ENCODE data around the gene ASNS.
"Not testable (repeated sequence)": the region's sequence is repeated elsewhere in the genome, so short reads cannot be mapped to it uniquely, and the experiment has no call there.

Gene ASNS, protein sequence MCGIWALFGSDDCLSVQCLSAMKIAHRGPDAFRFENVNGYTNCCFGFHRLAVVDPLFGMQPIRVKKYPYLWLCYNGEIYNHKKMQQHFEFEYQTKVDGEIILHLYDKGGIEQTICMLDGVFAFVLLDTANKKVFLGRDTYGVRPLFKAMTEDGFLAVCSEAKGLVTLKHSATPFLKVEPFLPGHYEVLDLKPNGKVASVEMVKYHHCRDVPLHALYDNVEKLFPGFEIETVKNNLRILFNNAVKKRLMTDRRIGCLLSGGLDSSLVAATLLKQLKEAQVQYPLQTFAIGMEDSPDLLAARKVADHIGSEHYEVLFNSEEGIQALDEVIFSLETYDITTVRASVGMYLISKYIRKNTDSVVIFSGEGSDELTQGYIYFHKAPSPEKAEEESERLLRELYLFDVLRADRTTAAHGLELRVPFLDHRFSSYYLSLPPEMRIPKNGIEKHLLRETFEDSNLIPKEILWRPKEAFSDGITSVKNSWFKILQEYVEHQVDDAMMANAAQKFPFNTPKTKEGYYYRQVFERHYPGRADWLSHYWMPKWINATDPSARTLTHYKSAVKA

DNA sequence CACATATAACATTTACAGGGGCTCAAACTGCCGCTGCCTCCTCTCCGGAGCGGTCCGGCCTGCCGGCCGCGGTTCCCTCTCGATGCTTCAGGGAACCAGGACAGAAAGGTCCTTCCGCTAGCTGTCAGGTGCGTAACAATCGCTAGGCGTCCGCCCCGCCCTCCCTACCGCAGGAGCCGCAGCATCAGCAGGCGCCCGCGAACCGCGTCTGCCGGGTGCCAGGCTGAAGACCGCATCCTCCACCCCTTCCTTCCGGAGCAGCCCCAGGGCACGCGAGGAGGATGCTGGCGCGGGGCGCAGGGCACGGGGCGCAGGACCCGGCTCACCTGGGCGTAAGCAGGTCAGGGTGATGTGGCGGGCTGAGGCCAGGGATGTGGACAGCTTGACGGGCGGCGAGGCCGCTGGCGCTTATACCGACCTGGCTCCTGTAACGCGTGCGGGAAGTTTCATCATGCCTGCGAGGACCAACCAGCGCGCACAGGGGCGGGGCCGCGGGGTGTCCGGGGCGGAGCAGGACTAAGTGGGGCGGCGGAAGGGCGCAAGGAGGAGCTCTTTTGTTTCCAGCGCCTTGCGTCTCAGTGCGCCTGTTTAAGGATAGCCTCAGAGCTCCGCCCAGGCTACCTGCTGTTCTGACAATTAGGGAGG, at the start of gene ASNS:
TSS of gene ASNS (minus strand) at position 384 of the 645 bp plus-strand sequence. CDS start 3,252 bp downstream, outside the sequence.
- peak; percentile 93 for DNase-seq

DNA sequence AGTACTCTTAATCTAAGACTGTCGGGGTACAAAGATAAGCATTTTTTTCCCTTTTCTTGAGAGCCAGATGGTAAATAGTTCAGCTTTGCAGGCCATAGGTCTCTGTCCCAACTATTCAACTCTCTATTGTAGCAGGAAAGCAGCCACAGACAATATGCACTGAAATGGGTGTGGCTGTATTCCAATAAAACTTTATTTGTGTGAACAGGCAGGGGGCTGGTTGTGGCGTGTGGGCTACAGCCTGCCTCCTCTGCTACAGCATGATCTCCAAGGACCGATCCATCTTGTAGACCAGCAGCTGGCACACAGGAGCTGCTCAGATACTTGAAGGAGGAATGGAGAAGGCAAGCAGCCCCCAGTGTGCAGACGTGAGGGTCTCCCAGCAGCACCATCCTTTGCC, 49.0 kb upstream of the ASNS start:
- not testable (repeated sequence) for DNase-seq

DNA sequence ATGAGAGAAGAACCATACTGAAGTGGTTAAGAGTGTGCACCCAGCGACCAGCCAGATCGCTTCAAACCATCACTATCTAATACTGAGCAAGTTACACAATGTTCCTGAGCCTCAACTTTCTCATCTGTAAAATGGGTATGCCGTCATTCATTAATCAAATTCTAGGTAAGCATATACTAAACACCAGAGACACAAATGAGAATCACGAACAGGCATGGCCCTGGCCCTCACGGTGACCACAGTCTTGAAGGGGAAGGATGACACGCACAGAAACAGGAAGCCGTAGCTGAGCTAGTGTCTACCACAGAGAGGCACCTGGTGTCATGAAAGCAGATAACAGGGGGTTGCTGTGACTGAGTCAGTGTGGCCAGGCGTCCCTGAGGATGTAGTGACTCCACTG, 43.1 kb upstream of the ASNS start:
- DNase-seq = not testable (repeated sequence)

DNA sequence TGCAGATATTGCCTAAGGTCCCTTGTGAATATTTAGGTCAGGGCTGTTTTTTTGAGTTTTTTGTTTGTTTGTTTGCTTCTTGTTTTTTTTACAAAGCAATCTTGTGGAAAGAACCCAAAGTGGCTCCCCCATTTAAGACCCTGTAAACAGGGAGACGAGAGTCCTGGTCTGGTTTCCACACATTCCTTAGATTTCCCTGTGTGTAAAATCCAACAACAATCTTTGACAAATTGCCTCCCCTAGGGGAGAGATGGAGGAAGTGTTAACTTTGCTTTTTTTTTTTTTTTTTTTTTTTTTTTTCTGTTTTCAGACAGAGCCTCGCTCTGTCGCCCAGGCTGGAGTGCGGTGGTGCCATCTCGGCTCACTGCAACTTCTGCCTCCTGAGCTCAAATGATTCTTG, 40.1 kb upstream of the ASNS start:
- not testable (repeated sequence) for DNase-seq

DNA sequence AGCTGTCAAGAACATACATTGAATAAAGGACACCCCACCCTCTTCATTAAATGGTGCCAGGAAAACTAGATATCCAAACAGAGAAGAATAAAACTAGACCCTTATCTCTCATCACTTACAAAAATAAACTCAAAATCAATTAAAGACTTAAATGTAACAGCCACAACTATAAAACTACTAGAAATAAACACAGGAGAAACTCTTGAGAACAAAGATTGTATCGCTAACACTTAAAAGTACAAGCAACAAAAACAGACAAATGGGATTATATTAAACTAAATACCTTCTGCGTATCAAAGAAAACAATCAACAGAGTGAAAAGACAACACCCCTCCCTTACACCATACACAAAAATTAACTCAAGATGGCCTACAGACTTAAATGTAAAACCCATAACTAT, 24.7 kb upstream of the ASNS start:
- DNase-seq = not testable (repeated sequence)

DNA sequence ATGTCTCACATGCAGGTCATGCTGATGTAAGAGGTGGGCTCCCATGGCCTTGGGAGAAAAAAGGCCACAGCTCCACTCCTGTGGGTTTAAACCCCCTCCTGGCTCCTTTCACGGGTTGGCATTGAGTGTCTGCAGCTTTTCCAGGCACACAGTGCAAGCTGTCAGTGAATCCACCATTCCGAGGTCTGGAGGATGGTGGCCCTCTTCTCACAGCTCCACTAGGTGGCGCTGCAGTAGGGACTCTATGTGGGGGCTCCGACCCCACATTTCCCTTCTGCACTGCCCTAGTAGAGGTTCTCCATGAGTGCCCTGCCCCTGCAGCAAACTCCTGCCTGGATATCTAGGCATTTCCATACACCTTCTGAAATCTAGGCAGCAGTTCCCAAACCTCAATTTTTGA, 19.5 kb upstream of the ASNS start:
- not testable (repeated sequence) for DNase-seq

DNA sequence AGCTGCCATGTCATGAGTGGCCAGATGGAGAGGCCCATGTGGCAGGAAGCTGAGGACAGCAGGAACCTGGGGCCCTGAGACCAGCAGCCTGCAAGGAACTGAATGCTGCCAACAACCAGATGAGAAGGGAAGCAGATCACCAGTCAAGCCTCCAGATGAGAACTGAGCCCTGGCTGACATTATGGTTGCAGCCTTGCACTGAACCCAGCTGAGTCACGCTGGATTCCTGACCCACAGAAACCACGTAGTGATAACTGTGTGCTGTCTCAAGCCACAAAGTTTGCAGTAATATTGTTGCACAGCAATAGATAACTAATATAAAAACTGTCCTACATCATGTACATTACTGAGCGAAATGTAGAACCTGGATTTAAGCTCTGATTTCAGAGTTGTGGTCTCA, 7.3 kb upstream of the ASNS start:
- DNase-seq = not testable (repeated sequence)

DNA sequence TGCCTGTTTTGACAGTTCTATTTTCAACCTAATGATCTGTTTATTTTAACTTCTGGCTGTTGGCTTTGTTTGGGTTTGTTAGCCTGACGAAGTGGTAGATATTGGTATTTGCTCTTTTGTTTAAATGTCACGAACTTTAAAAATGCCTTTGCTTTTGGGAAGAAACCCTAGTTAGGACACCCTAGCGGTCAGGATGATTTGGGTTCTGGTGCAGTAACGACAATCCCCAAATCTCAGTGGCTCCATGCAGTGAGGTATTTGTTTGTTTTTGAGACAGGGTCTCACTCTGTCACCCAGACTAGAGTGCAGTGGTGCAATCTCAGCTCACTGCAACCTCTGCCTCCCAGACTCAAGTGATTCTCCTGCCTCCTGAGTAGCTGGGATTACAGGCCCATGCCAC, 2.7 kb upstream of the ASNS start:
- not testable (repeated sequence) for DNase-seq

DNA sequence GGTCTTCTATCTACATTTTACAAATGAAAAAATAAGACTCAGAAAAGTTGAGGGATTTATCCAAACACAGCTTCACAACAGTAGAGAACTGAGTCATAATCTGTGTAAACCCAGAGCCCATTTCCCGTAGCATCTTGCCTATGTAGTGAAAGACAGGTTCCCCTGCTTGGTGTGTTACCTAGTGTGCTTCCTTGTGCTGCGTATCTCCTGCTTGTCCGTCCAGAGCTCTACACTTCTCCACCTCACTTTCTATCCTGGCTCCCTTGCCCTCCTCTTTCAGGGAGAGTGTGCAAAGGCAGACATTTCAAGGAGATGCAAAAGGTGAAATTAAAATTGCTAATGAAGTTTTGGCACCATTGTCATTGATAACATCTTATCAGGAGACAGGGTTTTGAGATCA, 1.4 kb upstream of the ASNS start:
- no peak for DNase-seq

DNA sequence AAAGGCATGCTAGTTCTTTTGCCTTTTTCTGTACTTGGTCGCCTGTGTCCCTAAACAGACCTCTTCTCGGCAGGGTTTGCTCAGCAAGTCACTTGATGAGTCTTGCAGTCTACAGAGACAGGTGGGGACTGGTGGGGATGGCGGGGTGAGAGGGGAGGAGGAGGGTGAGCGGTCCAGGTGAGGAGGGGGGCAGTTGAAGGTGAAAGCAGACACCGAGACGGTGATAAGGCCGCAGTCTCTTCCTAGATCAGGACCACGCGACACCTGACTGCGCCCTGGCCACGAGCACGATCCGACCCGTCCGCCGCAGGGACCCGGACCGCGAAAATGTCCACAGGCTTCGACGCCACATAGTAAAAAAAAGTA, 566 bp downstream of the ASNS start:
- DNase-seq = peak; percentile 35

DNA sequence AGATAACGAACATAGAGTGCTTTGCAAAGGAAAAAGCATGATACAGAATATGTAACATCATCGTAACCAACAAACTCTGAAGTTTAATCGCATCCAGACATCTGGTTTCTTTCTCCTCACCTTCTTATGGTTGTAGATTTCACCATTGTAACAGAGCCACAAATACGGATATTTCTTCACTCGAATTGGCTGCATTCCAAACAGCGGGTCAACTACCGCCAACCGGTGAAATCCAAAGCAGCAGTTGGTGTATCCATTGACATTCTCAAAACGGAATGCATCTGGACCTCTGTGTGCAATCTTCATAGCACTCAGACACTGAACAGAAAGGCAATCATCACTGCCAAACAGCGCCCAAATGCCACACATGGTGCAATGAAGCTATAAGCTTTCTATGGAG, 3.4 kb downstream of the ASNS start:
- no peak for DNase-seq

DNA sequence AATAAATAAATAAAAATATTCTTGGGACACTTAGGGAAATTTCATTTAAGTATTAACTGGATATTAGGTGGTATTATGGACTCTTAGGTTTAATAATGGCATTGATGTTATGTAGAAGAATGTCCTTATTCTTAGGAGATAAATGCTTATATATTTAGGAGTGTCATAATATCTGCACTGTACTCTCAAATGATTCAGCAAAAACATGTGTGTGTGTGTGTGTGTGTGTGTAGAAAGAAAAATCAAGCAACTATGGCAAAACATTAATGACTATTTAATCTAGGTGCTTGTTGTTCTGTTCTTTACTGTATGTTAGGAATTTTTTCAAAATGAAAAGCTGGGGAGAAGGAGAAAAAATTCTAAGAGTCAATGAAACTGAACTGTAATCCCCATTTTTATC, 3.9 kb downstream of the ASNS start:
- DNase-seq = no peak

DNA sequence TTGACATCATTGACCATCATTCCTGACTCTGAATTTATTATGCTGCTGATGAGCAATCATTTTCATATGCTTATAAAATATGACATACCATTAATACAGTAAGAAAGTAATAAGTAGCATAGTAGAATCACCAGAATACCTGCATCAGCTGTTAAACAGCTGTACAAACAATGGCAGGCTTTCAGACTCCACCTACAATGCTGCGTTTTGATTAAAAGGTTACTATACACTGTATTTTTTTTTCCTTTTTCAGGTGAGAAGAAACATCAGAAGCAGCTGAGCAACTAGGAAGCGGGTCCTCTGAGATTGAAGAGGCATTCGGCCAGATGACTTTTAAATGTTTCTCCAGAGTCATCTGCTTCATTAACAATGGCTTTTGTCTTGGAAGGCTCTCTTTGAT, 7.1 kb downstream of the ASNS start:
- no peak for DNase-seq

DNA sequence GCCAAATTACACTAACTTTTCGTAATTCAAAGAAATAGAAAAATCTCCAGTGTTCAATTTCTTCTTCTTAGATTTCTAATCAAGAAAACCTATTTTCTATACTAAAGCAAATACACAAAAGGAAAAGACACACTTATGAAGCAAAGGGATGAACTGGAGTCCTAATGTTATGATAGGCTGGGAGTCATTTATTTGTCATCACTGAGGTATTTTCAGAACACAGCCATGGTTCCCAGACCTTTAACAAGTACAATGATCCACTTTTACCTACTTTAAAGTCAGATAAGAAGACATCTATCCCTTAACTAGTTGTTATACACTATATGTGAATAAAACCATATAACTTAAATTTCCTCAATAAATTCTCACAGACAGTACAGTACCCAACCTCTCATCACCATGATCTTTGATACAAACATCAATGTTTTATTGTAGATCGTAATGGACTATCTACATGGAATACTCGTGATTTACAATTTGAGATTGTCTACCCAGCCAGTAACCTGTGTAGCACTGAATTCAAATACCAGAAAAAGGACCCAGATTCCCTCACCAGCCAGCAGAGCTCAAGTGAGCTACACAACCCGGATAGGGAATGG, 12.5 kb downstream of the ASNS start:
- no peak for DNase-seq

DNA sequence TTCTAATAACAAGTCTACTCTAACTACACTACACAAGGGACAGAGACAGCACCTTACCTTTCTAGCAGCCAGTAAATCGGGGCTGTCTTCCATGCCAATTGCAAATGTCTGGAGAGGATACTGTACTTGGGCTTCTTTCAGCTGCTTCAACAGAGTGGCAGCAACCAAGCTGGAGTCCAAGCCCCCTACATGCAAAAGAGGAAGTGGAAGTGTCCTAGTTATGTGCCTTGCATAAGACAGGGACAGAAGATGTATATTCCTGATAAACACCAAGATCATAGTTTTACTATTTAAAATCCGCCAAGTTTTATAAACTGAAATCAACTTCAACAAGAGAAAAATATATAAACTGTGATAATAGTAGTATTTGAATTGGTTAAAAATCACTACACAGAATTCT, 14.0 kb downstream of the ASNS start:
- no peak for DNase-seq

DNA sequence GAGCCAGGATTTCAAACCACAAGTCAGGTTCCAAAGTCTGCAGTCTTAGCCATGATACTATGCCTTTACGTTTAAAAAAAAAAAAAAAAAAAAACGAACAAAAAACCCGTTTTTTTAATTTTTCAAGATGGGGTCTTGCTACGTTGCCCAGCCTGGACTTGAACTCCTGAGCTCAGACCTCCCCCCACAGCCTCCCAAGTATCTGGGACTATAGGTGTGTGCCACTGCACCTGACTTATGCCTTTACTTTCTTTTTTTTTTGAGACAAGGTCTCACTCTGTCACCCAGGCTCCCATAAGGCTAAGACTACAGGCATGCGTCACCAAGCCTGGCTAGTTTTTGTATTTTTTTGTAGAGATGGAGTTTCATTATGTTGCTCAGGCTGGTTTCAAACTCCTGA, 14.7 kb downstream of the ASNS start:
- no peak for DNase-seq

DNA sequence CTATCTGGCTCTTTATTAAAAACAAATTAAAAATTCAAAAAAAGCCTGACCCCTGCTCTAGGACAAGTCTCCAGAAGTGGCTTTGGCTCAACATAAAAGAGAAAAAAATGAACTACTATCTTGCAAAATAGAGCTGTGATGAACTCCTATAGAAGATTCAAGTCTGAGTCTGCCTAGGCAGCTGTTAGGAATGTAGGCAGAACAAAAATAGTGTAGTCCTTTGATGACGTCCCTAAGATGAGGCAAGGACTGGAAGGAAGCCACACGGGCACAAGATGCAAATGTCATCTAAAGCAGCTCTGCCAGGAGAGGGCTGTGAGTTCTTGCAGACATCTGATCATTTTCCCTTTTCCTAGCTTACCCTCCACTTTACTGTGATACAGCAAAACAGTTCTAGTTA, 20.5 kb downstream of the ASNS start:
- no peak for DNase-seq

DNA sequence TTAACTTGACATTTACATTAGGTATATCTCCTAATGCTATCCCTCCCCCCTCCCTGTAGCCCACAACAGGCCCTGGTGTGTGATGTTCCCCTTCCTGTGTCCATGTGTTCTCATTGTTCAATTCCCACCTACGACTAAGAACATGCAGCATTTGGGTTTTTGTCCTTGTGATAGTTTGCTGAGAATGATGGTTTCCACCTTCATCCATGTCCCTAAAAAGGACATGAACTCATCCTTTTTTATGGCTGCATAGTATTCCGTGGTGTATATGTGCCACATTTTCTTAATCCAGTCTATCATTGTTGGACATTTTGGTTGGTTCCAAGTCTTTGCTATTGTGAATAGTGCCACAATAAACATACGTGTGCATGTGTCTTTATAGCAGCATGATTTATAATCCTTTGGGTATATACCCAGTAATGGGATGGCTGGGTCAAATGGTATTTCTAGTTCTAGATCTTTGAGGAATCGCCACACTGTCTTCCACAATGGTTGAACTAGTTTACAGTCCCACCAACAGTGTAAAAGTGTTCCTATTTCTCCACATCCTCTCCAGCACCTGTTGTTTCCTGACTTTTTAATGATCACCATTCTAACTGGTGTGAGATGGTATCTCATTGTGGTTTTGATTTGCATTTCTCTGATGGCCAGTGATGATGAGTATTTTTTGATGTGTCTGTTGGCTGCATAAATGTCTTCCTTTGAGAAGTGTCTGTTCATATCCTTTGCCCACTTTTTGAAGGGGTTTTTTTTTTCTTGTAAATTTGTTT, 21.8 kb downstream of the ASNS start:
- not testable (repeated sequence) for DNase-seq

DNA sequence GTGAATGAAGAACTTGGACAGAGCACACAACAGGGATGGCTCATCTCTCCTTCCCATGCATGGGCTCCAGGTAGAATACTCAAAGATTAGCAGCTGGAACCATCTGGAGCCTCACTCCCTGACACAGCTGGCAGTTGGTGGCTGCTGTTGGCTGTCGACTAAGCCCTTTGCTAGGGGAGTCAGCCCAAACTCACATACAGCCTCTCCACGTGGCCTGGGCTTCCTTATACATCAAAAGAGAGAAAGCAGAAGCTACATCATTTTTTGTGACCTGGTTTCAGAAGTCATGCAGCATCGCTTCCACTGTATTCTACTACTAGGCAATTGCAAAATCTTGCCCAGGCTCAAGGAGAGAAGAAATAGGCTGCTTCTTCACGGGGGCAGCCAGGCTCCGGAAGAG, 24.4 kb downstream of the ASNS start:
- no peak for DNase-seq

DNA sequence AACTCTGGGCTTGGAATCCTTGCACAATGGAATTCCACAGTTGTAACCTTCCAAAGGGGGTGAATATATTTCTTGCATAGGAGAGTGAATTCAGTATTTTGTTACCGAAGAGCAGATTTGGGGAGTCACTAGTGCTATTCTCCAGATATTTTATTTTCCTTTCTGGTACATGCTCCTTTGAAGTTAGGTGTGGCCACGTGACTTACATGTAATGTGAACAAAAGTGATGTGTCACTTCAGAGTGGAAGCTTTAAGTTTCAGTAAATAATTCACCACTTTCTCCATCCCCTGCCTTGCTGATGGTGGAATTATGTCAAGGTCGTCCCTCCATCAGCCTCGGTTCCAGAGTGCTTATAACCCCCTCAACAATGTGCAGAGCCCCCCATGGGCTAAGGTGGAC, 25.3 kb downstream of the ASNS start:
- DNase-seq = no peak

DNA sequence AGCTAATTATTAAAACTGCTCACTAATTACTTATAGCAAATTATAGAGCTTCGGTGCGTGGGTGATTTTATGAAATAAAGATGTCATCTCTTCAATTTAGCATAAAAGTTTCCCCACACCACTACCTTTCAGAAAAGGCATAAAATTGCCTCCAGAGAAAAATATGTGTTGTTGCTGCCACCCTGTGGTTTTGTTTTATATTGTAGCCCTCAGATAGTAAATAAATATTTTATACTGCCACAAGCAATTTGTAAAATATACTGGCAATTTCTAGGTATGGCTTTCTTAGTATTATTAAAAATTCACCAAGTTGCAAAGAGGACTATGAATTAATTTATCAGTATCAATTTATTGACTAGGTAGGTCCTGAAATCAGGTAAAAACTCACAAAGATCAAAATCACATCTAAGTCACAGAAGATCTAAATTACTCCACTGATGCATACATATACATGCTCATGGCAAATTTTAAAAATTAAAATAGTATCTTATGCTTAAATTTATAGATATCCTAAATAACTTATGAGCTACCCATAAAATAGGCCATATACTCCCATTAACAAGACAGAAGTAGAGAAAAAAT, 26.5 kb downstream of the ASNS start:
- peak; percentile 10 for DNase-seq

DNA sequence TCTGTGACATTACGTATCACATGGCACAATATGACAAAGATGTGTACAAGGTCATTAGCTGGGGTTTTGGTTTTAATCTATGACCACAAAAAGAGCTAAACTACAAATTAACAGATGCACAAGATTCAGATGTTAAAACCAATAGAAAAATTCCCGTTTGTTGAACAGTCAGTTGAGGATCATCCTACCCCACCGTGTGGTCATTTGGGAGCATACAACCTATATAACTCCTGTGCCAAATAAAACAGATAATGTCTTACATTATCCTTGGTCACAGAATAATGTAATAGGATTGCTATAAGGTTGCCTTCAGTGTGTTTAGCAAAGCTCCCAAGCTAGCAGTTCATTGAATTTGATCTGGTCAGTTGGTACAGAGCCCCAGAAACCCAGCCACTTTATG, 28.2 kb downstream of the ASNS start:
- no peak for DNase-seq
